22Rv1 (cell line): Measurements from ENCODE around the gene RNF167.
A peak's percentile ranks its signal among the peaks of the same experiment; 100 is the strongest.

Experiments
- H3K27ac ChIP-seq: fragments of 450-650 bp; 2 replicates; pipeline ENCODE4 v1.5.1; 2017
- CTCF ChIP-seq: fragments of 450-650 bp; IDR thresholded peaks from 2 replicates; pipeline ENCODE4 v1.5.1; 2017; ENCODE audit warnings: mild to moderate bottlenecking
- ZFX ChIP-seq: fragments of 450-650 bp; IDR thresholded peaks from 2 replicates; pipeline ENCODE4 v1.6.1; 2017; ENCODE audit warnings: antibody characterized with exemption, borderline replicate concordance

The RNF167 gene

DNA sequence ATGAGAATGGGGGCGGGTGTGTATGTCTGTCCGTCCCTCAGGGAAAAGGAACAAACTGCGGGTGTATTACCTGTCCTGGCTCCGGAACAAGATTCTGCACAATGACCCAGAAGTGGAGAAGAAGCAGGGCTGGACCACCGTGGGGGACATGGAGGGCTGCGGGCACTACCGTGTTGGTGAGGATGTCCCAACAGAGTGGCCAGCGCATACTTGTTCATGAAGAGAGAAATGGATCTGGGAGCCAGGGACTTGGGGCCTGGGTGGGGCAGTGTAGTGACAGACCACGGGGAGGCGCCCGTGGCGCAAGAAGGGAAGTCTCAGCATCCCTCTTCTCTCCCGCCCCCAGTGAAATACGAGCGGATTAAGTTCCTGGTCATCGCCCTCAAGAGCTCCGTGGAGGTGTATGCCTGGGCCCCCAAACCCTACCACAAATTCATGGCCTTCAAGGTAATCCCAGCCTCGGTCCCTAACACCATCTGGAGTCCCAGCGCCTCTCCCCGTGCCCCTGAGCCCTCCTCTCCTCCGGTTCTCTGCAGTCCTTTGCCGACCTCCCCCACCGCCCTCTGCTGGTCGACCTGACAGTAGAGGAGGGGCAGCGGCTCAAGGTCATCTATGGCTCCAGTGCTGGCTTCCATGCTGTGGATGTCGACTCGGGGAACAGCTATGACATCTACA, 44.3 kb upstream of the RNF167 start:
- TF ChIP-seq CTCF (peak; percentile 29; the same call in 1 of the 2 replicates), ZFX (no peak)
- H3K27ac ChIP-seq, result peak overlapping the region; percentile 98

- peak overlapping the region; percentile 98 for H3K27ac ChIP-seq
- TF ChIP-seq CTCF (no peak), ZFX (no peak)
Measured at GRCh38 chr17:4896332-4897197, 43.5 kb upstream of the RNF167 start.

- TF ChIP-seq ZFX (no peak), CTCF (no peak)
- H3K27ac ChIP-seq, result peak overlapping the region; percentile 98
Measured at GRCh38 chr17:4897198-4897687, 42.8 kb upstream of the RNF167 start.

GRCh38 chr17:4897785-4898184, 42.3 kb upstream of the RNF167 start:
- peak overlapping the region; percentile 98 for H3K27ac ChIP-seq
- TF ChIP-seq ZFX, result no peak
- no peak for TF ChIP-seq CTCF

- H3K27ac ChIP-seq, result peak overlapping the region; percentile 98
- TF ChIP-seq CTCF, result no peak
- TF ChIP-seq ZFX, result no peak
Measured at GRCh38 chr17:4898351-4898750, 41.7 kb upstream of the RNF167 start.

- no peak for TF ChIP-seq ZFX
- no peak for TF ChIP-seq CTCF
- peak overlapping the region; percentile 98 for H3K27ac ChIP-seq
Measured at GRCh38 chr17:4898927-4899326, 41.1 kb upstream of the RNF167 start.
